COLO829 (cell line): ENCODE data around the gene F2.

ENCODE experiments used
- DNase-seq: peaks from one replicate; pipeline ENCODE4 v3.0.0; 2012; ENCODE audit warnings: low spot score

The F2 gene

DNA sequence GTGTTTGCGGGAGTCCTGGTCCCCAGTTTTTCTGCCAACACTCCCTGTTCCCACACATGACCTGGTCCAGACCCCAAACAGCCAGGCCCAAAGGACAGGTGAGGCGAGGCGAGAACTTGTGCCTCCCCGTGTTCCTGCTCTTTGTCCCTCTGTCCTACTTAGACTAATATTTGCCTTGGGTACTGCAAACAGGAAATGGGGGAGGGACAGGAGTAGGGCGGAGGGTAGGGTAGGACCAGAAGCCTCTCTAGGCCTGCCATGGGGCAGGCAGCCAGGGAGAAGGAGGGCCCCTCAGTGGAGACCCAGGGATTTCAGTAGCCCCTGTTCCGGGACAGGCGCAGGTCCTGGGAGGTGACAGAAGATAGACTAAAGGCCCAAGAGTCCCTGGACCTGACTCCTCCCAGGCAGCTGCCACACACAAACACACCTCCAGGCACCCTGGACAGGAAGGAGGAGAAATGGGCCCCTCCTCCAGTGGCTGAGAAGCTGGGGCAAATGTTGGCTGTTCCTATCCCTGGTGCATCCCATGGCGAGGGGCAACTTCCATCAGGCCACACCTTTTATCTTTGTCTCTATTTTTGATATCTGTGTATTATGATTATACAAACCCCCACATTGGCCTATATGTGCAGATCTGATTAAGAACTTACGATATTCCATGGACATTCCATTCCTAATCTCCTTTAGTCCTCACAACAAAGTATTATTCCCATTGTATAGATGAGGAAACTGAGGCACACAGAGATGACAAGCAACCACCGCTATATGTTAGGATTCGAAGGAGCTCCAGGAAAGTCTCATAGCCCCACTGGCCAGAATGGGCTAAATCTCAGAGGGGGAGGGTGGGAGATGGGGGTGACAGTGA, 626 bp upstream of the F2 start:
- no peak for DNase-seq

DNA sequence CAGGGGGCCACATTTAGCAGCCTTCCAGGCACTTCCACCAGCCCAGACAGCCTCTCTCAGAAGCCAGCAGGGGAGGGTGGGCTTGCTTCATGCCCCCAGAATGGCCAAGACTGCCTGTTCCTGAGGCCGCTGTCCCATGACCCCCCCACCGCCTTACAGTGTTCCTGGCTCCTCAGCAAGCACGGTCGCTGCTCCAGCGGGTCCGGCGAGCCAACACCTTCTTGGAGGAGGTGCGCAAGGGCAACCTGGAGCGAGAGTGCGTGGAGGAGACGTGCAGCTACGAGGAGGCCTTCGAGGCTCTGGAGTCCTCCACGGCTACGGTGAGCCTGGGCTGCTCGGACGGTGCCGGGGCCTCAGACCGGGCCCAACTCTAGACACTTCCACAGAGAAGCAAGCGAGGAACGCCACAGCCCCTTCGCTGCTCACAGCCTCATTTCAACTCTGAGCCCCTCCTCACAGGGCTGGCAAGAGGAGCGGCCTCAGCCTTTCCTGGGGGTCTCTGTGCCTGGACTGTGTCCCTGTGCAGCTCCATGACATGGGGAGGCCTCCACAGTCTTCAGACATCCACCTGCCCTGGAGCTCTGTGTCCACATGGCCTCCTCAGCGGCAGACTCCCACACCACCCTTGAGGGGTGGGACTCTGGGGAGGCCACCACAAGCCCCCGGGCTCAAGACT, 668 bp downstream of the F2 start:
- DNase-seq, result no peak

DNA sequence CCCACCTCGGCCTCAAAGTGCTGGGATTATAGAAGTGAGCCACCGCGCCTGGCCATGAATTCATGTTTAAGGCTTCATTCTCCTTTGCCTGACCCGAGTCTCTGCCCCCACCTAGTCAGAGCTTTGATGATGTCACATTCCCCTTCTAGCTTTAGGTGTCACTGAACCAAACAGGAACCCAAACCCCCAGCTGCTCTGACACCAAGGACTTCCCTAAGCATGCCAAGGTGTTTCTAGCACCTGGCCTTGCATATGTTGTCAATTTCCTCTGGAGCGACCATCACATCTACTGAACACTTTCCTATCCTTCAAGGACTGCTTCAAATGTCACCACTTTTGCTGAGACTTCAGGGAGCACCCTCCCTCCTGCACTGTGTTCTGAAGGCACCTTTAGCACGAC, 2.3 kb downstream of the F2 start:
- DNase-seq, result no peak

DNA sequence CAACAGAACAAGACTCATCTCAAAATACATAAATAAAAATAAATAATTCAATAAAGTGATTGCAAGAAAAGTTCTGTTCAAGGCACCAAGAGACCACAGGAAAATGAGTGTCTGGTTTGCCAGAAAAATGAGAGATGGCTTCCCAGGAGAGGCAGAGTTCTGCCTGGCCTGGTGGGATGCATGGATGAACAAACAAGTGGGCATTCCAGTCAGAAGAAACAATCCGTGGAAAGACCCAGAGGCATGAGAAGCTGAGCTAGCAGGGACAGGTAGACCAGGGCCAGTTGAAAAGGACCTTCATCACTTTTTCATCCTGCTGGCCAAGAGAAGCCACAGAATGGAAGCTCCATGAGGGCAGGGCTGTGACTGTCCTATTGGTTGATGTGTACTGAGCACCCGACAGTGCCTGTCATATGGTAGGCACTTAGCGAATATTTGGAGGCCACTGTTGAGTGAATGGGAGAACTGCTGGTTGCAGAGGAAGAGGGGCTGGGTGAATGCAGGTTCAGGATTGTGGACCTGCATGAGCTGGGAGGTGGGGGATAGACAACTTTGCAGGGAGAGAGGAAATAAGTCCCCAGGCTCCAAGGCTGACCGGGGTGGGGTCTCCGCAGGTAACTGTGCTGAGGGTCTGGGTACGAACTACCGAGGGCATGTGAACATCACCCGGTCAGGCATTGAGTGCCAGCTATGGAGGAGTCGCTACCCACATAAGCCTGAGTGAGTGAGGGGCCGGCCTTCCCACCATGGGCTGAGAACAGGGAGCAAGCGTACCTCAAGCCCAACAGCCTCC, 3.7 kb downstream of the F2 start:
- DNase-seq, result no peak

GRCh38 chr11:46723359-46723680, 4.3 kb downstream of the F2 start:
- no peak for DNase-seq

- no peak for DNase-seq
These were observed 5.1 kb downstream of the F2 start for GRCh38 chr11:46724088-46724487.

GRCh38 chr11:46725338-46726205, 6.6 kb downstream of the F2 start:
- DNase-seq, result no peak

- DNase-seq, result no peak
These were observed 7.3 kb downstream of the F2 start for GRCh38 chr11:46726206-46726862.

GRCh38 chr11:46727952-46728658, 9.1 kb downstream of the F2 start:
- no peak for DNase-seq

- DNase-seq, result no peak
These were observed 9.6 kb downstream of the F2 start for GRCh38 chr11:46728659-46729040.

DNA sequence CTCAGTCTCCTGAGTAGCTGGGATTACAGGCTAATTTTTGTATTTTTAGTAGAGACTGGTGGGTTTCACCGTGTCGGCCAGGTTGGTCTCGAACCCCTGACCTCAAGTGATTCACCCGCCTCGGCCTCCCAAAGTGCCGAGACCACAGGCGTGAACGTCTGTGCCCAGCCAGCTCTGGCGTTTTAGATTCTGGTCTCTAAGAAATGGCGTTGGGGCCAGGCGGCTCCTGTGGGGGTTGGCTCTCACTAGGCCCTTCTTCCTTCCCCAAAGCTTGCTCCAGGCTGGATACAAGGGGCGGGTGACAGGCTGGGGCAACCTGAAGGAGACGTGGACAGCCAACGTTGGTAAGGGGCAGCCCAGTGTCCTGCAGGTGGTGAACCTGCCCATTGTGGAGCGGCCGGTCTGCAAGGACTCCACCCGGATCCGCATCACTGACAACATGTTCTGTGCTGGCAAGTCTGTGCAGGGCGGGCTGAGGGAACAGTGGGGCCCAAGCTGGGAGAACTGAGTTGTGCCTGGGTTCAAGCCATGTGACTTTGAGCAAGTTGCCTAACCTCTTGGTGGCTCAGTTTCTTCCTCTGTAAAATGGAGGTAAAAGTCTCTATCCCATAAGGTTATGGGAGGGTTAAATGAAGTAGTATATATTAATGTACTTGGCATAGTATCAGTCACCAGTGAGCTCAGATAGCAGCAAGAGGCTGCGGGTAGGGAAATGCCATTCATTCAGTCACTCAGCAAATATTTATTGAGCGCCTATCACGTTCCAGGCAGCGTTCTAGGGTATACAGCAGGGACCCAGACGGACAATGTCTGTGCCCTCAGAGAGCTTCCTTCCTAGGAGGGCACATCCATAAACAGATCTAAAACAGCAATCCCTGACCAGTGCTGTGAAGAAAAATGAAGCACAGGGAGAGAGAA, 10.4 kb downstream of the F2 start:
- no peak for DNase-seq

DNA sequence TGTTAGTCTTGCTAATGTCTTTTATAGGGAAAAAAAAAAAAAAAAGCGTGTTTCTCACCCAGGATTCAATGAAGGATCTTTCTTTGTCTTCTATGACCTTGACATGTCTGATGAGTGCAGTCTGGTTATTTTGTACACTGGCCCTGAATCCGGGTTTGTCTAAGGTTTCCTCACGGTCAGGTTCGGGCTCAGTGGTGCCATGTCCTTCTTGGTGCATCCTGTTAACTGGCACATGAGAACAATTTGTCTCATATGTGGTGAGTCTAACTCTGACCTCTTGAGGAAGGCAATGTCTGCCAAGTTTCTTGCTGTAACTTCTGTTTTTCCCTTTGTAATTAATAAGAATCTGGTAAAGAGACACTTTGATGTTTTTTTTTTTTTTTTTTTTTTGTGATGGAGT, 12.5 kb downstream of the F2 start:
- no peak for DNase-seq

- DNase-seq, result no peak
These were observed 14.2 kb downstream of the F2 start for GRCh38 chr11:46733234-46733633.

DNA sequence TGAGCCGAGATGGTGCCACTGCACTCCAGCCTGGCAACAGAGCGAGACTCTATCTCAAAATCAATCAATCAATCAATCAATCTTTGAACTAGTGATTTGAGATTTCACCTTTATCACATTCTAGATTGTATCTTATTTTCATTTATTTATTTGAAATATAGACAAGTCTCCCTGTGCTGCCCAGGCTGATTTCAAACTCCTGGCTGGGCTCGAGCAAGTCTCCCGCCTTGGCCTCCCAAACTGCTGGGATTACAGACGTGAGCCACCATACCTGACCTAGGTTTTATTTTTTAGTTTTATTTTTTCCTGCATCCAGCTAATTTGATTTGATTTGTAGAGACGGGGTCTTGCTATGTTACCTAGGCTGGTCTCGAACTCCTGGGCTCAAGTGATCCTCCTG, 17.1 kb downstream of the F2 start:
- DNase-seq, result no peak

GRCh38 chr11:46736615-46737014, 17.6 kb downstream of the F2 start:
- DNase-seq, result no peak

DNA sequence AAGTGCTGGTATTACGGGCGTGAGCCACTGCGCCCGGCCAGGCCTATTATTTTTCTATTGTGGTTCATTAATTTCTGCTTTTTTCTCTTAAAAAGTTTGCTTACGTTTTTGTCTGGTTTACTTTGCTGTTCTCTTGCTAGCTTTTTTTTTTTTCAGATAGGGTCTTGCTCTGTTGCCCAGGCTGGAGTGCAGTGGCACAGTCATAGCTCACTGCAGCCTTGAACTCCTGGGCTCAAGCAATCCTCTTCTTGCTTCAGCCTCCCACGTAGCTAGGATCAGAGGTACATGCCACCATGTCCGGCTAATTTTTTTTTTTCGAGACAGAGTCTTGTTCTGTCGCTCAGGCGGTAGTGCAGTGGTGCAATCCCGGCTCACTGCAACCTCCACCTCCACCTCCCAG, 18.7 kb downstream of the F2 start:
- no peak for DNase-seq

GRCh38 chr11:46738887-46739286, 19.9 kb downstream of the F2 start:
- no peak for DNase-seq

DNA sequence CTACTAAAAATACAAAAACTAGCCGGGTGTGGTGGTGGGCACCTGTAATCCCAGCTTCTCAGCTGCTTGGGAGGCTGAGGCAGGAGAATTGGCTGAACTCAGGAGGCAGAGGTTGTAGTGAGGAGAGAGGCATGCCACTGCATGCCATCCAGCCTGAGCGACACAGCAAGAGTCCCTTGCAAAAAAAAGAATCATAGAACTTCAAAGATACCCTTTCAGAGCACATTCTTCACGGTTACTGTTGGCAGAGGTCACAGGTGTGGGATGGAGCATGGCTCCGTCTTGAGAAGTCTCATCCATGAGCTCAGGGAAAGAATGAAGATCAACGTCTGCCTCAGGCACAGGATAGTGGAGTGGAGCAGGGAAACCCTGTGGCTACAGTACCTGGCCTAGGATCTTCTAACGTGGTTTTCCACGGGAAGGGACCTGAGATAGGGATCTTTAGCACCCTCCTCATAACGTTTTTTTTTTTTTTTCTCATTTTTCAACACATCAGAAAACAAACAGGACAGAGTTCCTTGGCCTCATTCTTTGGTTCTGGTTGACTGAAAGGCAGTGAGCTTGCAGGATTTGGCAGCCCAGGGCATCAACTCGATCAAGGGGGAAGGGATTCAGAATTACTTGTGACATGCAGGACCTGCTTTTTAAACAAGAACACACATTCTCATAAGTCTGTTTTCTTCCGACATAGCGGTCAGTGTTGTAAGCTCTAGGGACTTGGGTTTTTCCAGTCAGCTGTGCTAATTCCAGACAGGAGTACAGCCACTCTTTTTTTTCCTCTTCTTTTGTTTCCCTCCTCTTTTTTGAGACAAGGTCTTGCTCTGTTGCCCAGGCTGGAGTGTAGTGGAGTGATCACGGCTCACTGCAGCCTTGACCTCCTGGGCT, 22.8 kb downstream of the F2 start:
- no peak for DNase-seq

- no peak for DNase-seq
These were observed 24.0 kb downstream of the F2 start for GRCh38 chr11:46743043-46743442.
